ENCODE results near the gene TCF15. TPM values are rescaled to one million over a fixed set of nuclear protein-coding genes. Genes with fewer than 3 reads are reported as not detected.

The TCF15 gene
- total and polyA plus RNA-seq, 2 of the 8 experiments (the other 6 are each of a cell fraction or from before 2014, with no cell fraction given), result 3.7 to 6.9 TPM

- Histone ChIP-seq H2BK20ac (ENCODE audit: low read length) (no peak overlapping the region), H3K4me3 (ENCODE audit: extremely low read depth in 1 of 4, insufficient read depth in 2 of 4, low read depth in 3 of 4, low read length in 4 of 4) (no peak overlapping the region), H3K27ac (ENCODE audit: low read depth, low read length) (no peak overlapping the region), H3K4me2 (ENCODE audit: insufficient read depth in 1 of 2, low read depth in 2 of 2, low read length in 2 of 2) (no peak overlapping the region), H4K8ac (ENCODE audit: extremely low read depth, insufficient read depth, low read length) (no peak overlapping the region), H3K14ac (ENCODE audit: insufficient read length) (no peak overlapping the region), H2AK5ac (ENCODE audit: low read depth, low read length) (no peak overlapping the region), H2BK5ac (ENCODE audit: low read depth, low read length) (no peak overlapping the region), H3K79me1 (ENCODE audit: low read depth, low read length) (no peaks in the 10 kb centered on the region), H3K79me2 (ENCODE audit: control insufficient read depth in 1 of 2, insufficient read depth in 2 of 2, low read length in 2 of 2) (no peaks in the 10 kb centered on the region), H2BK15ac (ENCODE audit: low read length) (no peak overlapping the region), H2BK12ac (ENCODE audit: low read depth, low read length) (0 out of 2 replicates have a peak overlapping the region, but pooled peaks have one; percentile 32), H3K23ac (ENCODE audit: insufficient read length) (no peak overlapping the region), H2AFZ (ENCODE audit: low read length) (peak overlapping the region; percentile 65; the same call in 1 of the 2 replicates), H3K9me3 (ENCODE audit: insufficient read depth in 2 of 2, low read depth in 1 of 2, low read length in 1 of 2) (no peaks in the 10 kb centered on the region), H2BK120ac (replicated peaks; ENCODE audit: low read depth, low read length) (no peak overlapping the region), H3K4me1 (replicated peaks in 1 of 4; ENCODE audit: control insufficient read depth in 3 of 4, insufficient read depth in 4 of 4, low read length in 3 of 4) (peaks cover 0 to 4% (median 2%) of the 10 kb centered on the region in 4 experiments; a peak in 3 of 7 replicates), H4K20me1 (replicated peaks in 1 of 2; ENCODE audit: control insufficient read depth in 1 of 2, insufficient read depth in 2 of 2, low read length in 2 of 2) (no peaks in the 10 kb centered on the region), H3K36me3 (ENCODE audit: control insufficient read depth in 2 of 4, insufficient read depth in 4 of 4, low read length in 3 of 4) (no peaks in the 10 kb centered on the region), H3K56ac (replicated peaks; ENCODE audit: insufficient read length, low read depth, low read length) (no peak overlapping the region), H3K23me2 (ENCODE audit: low read depth, low read length) (peaks cover 4% of the 10 kb centered on the region; the same call in 1 of the 2 replicates), H3K27me3 (replicated peaks in 1 of 4; ENCODE audit: control insufficient read depth in 3 of 4, extremely low read depth in 1 of 4, insufficient read depth in 3 of 4, low read length in 3 of 4) (no peaks in the 10 kb centered on the region), H4K5ac (ENCODE audit: insufficient read length, low read depth, low read length) (no peak overlapping the region), H3K9ac (replicated peaks in 1 of 4; ENCODE audit: extremely low read depth in 1 of 4, low read depth in 3 of 4, low read length in 3 of 4) (no peak overlapping the region), H3K18ac (ENCODE audit: extremely low read depth, low read length) (no peak overlapping the region), H3K4ac (replicated peaks; ENCODE audit: insufficient read length, low read depth, low read length) (no peak overlapping the region), H4K91ac (replicated peaks; ENCODE audit: insufficient read length, low read length) (no peak overlapping the region)
- no peak for TF ChIP-seq GTF2F1 (IDR thresholded peaks at IDR 0.05; ENCODE audit: borderline replicate concordance, low read depth, low read length)
- no peak for TF ChIP-seq BRCA1 (IDR thresholded peaks at IDR 0.05; ENCODE audit: low read depth, low read length)
- TF ChIP-seq SIX5 (IDR thresholded peaks at IDR 0.05; ENCODE audit: low read depth, low read length), result no peak
- no peak for TF ChIP-seq EP300 (IDR thresholded peaks at IDR 0.05; ENCODE audit: borderline replicate concordance in 1 of 2, low read depth in 2 of 2, low read length in 2 of 2)
- FAIRE-seq, result no peak
- WGBS, 2 experiments (ENCODE audit: extremely low coverage in 1 of 2, insufficient coverage in 1 of 2, insufficient read length in 1 of 2, insufficient replicate concordance in 2 of 2, low coverage in 1 of 2, low lambda C conversion rate in 2 of 2, missing lambda C conversion rate in 1 of 2), result 83% methylated on average over 5 of the region's 5 CpGs; no CpG with 5 or more reads in 1 of the 2 experiments
- ChIA-PET CTCF (ENCODE audit: partially characterized antibody) (interaction anchor here (0.6 to 2.2 kb wide), 3 partner anchors 57 to 155 kb away, joined by 3 to 6 read pairs (median 3); no protein-coding TSS in a partner anchor), POLR2A (ENCODE audit: partially characterized antibody) (interaction anchor here (1.3 kb wide), 1 partner anchor 61 kb away, joined by 3 read pairs; no protein-coding TSS in a partner anchor)
- DNase-seq (ENCODE audit: low read depth in 1 of 2, low spot score in 2 of 2), result no peak
These were observed 27.9 kb downstream of the TCF15 start for GRCh38 chr20:582204-582603.

Measured in H1 (cell line).